ENCODE data around the gene SH3BP5. TPM values are rescaled to one million over a fixed set of nuclear protein-coding genes. Genes with fewer than 3 reads are reported as not detected.

SH3BP5 gene
- total RNA-seq, 2 experiments from 2014 or later: 15.1 to 31.3 TPM

DNA sequence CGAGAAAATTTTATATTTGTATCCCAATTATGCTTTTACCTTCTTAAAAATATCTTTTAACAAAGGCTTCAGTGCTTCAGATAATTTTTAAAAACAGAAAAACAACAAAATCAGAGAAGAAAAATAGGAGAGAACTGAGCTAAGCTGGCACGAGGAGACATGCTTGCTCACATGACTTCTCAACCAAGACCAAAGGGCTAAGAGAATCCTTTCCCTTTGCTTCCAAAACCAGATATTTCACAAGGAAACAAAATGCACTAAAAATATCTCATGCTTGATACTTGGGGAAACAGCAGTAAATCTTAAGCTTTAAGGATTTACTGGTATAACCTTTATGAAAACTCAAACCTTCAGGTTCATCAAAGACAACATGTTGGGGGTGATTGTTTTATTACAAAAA lies 67.9 kb downstream of the SH3BP5 start:
- H3K36me3 ChIP-seq (ENCODE audit: insufficient read depth, low read length): peaks cover 38% of the 10 kb centered on the region
- H2AFZ ChIP-seq (ENCODE audit: low read length): no peak overlapping the region
- H3K4me3 ChIP-seq (ENCODE audit: low read depth, low read length, poor library complexity, severe bottlenecking): no peak overlapping the region
- no peaks in the 10 kb centered on the region for H4K20me1 ChIP-seq (ENCODE audit: insufficient read depth, low read length)
- H3K9me2 ChIP-seq (ENCODE audit: insufficient read depth, low read length): no peaks in the 10 kb centered on the region
- DNase-seq (ENCODE audit: low spot score): no peak
- TF ChIP-seq CTCF (conservative IDR thresholded peaks at IDR 0.05; ENCODE audit: low read length) (no peak), EZH2phosphoT487 (IDR thresholded peaks at IDR 0.05; ENCODE audit: borderline replicate concordance, low read depth, low read length) (no peak)
- BruUV-seq (replicated peaks): no TSS peak
- no peak overlapping the region for H3K4me2 ChIP-seq (ENCODE audit: low read length)
- H3K9me3 ChIP-seq (ENCODE audit: low read length): no peaks in the 10 kb centered on the region
- H3K27ac ChIP-seq (ENCODE audit: low read depth, low read length, poor library complexity, severe bottlenecking): no peak overlapping the region
- CTCF ChIA-PET (ENCODE audit: unreplicated experiment): interaction anchor here (0.7 kb wide), 1 partner anchor 140 kb away, joined by 5 read pairs; no protein-coding TSS in a partner anchor
- POLR2A ChIA-PET: interaction anchor here (0.8 to 2.4 kb wide), 6 partner anchors 11 to 166 kb away, joined by 3 to 6 read pairs (median 4); no protein-coding TSS in a partner anchor
- H3K4me1 ChIP-seq (ENCODE audit: insufficient read depth, low read length, poor library complexity, severe bottlenecking): peaks cover 6% of the 10 kb centered on the region
- intact Hi-C loops (cut with micrococcal nuclease; ENCODE audit: unreplicated experiment): loop anchor here (5.0 kb wide), 1 partner anchor 157 kb away; no protein-coding TSS in a partner anchor
- H3K79me2 ChIP-seq (ENCODE audit: insufficient read depth, low read depth, low read length): no peaks in the 10 kb centered on the region

GRCh38 chr3:15263926-15264325 lies 68.5 kb downstream of the SH3BP5 start:
- Histone ChIP-seq H3K27ac (ENCODE audit: low read depth, low read length, poor library complexity, severe bottlenecking) (no peak overlapping the region), H3K9me3 (ENCODE audit: low read length) (no peaks in the 10 kb centered on the region), H3K4me2 (ENCODE audit: low read length) (no peak overlapping the region), H3K9me2 (ENCODE audit: insufficient read depth, low read length) (no peaks in the 10 kb centered on the region), H2AFZ (ENCODE audit: low read length) (no peak overlapping the region), H3K36me3 (ENCODE audit: insufficient read depth, low read length) (peaks cover 38% of the 10 kb centered on the region), H3K79me2 (ENCODE audit: insufficient read depth, low read depth, low read length) (no peaks in the 10 kb centered on the region), H4K20me1 (ENCODE audit: insufficient read depth, low read length) (no peaks in the 10 kb centered on the region), H3K4me3 (ENCODE audit: low read depth, low read length, poor library complexity, severe bottlenecking) (no peak overlapping the region), H3K4me1 (ENCODE audit: insufficient read depth, low read length, poor library complexity, severe bottlenecking) (peaks cover 6% of the 10 kb centered on the region)
- no peak for DNase-seq (ENCODE audit: low spot score)
- BruUV-seq (replicated peaks): no TSS peak
- ChIA-PET POLR2A (interaction anchor here (1.2 to 2.4 kb wide), 4 partner anchors 46 to 167 kb away, joined by 3 to 6 read pairs (median 3); no protein-coding TSS in a partner anchor), CTCF (ENCODE audit: unreplicated experiment) (no interaction called here)
- intact Hi-C loops (cut with micrococcal nuclease; ENCODE audit: unreplicated experiment): loop anchor here (5.0 kb wide), 1 partner anchor 157 kb away; no protein-coding TSS in a partner anchor
- no peak for TF ChIP-seq CTCF (conservative IDR thresholded peaks at IDR 0.05; ENCODE audit: low read length)
- TF ChIP-seq EZH2phosphoT487 (IDR thresholded peaks at IDR 0.05; ENCODE audit: borderline replicate concordance, low read depth, low read length): no peak

- no peaks in the 10 kb centered on the region for H3K9me3 ChIP-seq (ENCODE audit: low read length)
- DNase-seq (ENCODE audit: low spot score): no peak
- no peak overlapping the region for H3K4me2 ChIP-seq (ENCODE audit: low read length)
- TF ChIP-seq CTCF (conservative IDR thresholded peaks at IDR 0.05; ENCODE audit: low read length) (no peak), EZH2phosphoT487 (IDR thresholded peaks at IDR 0.05; ENCODE audit: borderline replicate concordance, low read depth, low read length) (no peak)
- H4K20me1 ChIP-seq (ENCODE audit: insufficient read depth, low read length): no peaks in the 10 kb centered on the region
- intact Hi-C loops (cut with micrococcal nuclease; ENCODE audit: unreplicated experiment): loop anchor here (5.0 kb wide), 1 partner anchor 156 kb away; no protein-coding TSS in a partner anchor
- no peaks in the 10 kb centered on the region for H3K9me2 ChIP-seq (ENCODE audit: insufficient read depth, low read length)
- no peak overlapping the region for H3K4me3 ChIP-seq (ENCODE audit: low read depth, low read length, poor library complexity, severe bottlenecking)
- BruUV-seq (replicated peaks): no TSS peak
- no peak overlapping the region for H2AFZ ChIP-seq (ENCODE audit: low read length)
- ChIA-PET CTCF (ENCODE audit: unreplicated experiment) (no interaction called here), POLR2A (interaction anchor here (1.2 to 2.4 kb wide), 3 partner anchors 56 to 142 kb away, joined by 3 to 6 read pairs (median 4); no protein-coding TSS in a partner anchor)
- H3K79me2 ChIP-seq (ENCODE audit: insufficient read depth, low read depth, low read length): no peaks in the 10 kb centered on the region
- peaks cover 42% of the 10 kb centered on the region for H3K36me3 ChIP-seq (ENCODE audit: insufficient read depth, low read length)
- H3K27ac ChIP-seq (ENCODE audit: low read depth, low read length, poor library complexity, severe bottlenecking): no peak overlapping the region
- peaks cover 1% of the 10 kb centered on the region for H3K4me1 ChIP-seq (ENCODE audit: insufficient read depth, low read length, poor library complexity, severe bottlenecking)
Observed at GRCh38 chr3:15263120-15263519, 69.3 kb downstream of the SH3BP5 start.
